ENCODE measurements around the gene DCUN1D3. TPM values are rescaled to one million over a fixed set of nuclear protein-coding genes. Genes with fewer than 3 reads are reported as not detected.
"Not testable (repeated sequence)": the region's sequence is repeated elsewhere in the genome, so short reads cannot be mapped to it uniquely, and the experiment has no call there.

The DCUN1D3 gene
- total RNA-seq, 1 experiment from 2014 or later = 17.0 TPM

- H3K27ac Mint-ChIP-seq (ENCODE audit: unreplicated experiment) = no peak overlapping the region
- H3K4me3 Mint-ChIP-seq (ENCODE audit: low read depth, unreplicated experiment) = no peak overlapping the region
- CTCF ChIA-PET = no interaction called here
- TF ChIP-seq CTCF (IDR thresholded peaks at IDR 0.05; ENCODE audit: unreplicated experiment) = no peak
- H3K27me3 Mint-ChIP-seq (ENCODE audit: unreplicated experiment) = no peaks in the 10 kb centered on the region
- H3K4me1 Mint-ChIP-seq (ENCODE audit: low read depth, unreplicated experiment) = no peaks in the 10 kb centered on the region
- H3K9me3 Mint-ChIP-seq (ENCODE audit: low read depth, unreplicated experiment) = no peaks in the 10 kb centered on the region
- no peaks in the 10 kb centered on the region for H3K36me3 Mint-ChIP-seq (ENCODE audit: insufficient read depth, unreplicated experiment)
- intact Hi-C loops (cut with micrococcal nuclease; ENCODE audit: unreplicated experiment) = no loop called here
- DNase-seq = no peak
- BruUV-seq (replicated peaks) = no TSS peak
Measured at GRCh38 chr16:20931066-20931600, 31.0 kb upstream of the DCUN1D3 start.

- BruUV-seq (replicated peaks) = no TSS peak
- no peak for TF ChIP-seq CTCF (IDR thresholded peaks at IDR 0.05; ENCODE audit: unreplicated experiment)
- H3K36me3 Mint-ChIP-seq (ENCODE audit: insufficient read depth, unreplicated experiment) = no peaks in the 10 kb centered on the region
- H3K27ac Mint-ChIP-seq (ENCODE audit: unreplicated experiment) = no peak overlapping the region
- CTCF ChIA-PET = interaction anchor here (0.5 to 0.7 kb wide), 3 partner anchors 68 to 719 kb away, joined by 3 to 4 read pairs (median 3); no protein-coding TSS in a partner anchor
- intact Hi-C loops (cut with micrococcal nuclease; ENCODE audit: unreplicated experiment) = no loop called here
- H3K27me3 Mint-ChIP-seq (ENCODE audit: unreplicated experiment) = no peaks in the 10 kb centered on the region
- H3K4me1 Mint-ChIP-seq (ENCODE audit: low read depth, unreplicated experiment) = no peaks in the 10 kb centered on the region
- no peaks in the 10 kb centered on the region for H3K9me3 Mint-ChIP-seq (ENCODE audit: low read depth, unreplicated experiment)
- H3K4me3 Mint-ChIP-seq (ENCODE audit: low read depth, unreplicated experiment) = no peak overlapping the region
- no peak for DNase-seq
Measured at GRCh38 chr16:20930365-20930690, 30.2 kb upstream of the DCUN1D3 start.

- H3K36me3 Mint-ChIP-seq (ENCODE audit: insufficient read depth, unreplicated experiment); DNase-seq; BruUV-seq (replicated peaks); H3K27me3 Mint-ChIP-seq (ENCODE audit: unreplicated experiment); intact Hi-C loops (cut with micrococcal nuclease; ENCODE audit: unreplicated experiment); H3K4me1 Mint-ChIP-seq (ENCODE audit: low read depth, unreplicated experiment); H3K9me3 Mint-ChIP-seq (ENCODE audit: low read depth, unreplicated experiment); H3K27ac Mint-ChIP-seq (ENCODE audit: unreplicated experiment); H3K4me3 Mint-ChIP-seq (ENCODE audit: low read depth, unreplicated experiment): not testable (repeated sequence)
- CTCF ChIA-PET = interaction anchor here (0.5 to 0.7 kb wide), 4 partner anchors 8 to 718 kb away, joined by 3 to 4 read pairs (median 4); no protein-coding TSS in a partner anchor
Measured at GRCh38 chr16:20929676-20930364, 29.7 kb upstream of the DCUN1D3 start.

- H3K36me3 Mint-ChIP-seq (ENCODE audit: insufficient read depth, unreplicated experiment) = no peaks in the 10 kb centered on the region
- no peak overlapping the region for H3K4me3 Mint-ChIP-seq (ENCODE audit: low read depth, unreplicated experiment)
- intact Hi-C loops (cut with micrococcal nuclease; ENCODE audit: unreplicated experiment) = no loop called here
- CTCF ChIA-PET = no interaction called here
- H3K4me1 Mint-ChIP-seq (ENCODE audit: low read depth, unreplicated experiment) = no peaks in the 10 kb centered on the region
- BruUV-seq (replicated peaks) = no TSS peak
- H3K27ac Mint-ChIP-seq (ENCODE audit: unreplicated experiment) = no peak overlapping the region
- no peak for TF ChIP-seq CTCF (IDR thresholded peaks at IDR 0.05; ENCODE audit: unreplicated experiment)
- no peak for DNase-seq
- H3K27me3 Mint-ChIP-seq (ENCODE audit: unreplicated experiment) = no peaks in the 10 kb centered on the region
- no peaks in the 10 kb centered on the region for H3K9me3 Mint-ChIP-seq (ENCODE audit: low read depth, unreplicated experiment)
Measured at GRCh38 chr16:20928774-20929411, 28.7 kb upstream of the DCUN1D3 start.

GRCh38 chr16:20925751-20926150 lies 25.6 kb upstream of the DCUN1D3 start:
- Mint-ChIP-seq H3K9me3 (ENCODE audit: low read depth, unreplicated experiment) (no peaks in the 10 kb centered on the region), H3K4me3 (ENCODE audit: low read depth, unreplicated experiment) (no peak overlapping the region), H3K27me3 (ENCODE audit: unreplicated experiment) (no peaks in the 10 kb centered on the region), H3K4me1 (ENCODE audit: low read depth, unreplicated experiment) (no peaks in the 10 kb centered on the region), H3K27ac (ENCODE audit: unreplicated experiment) (no peak overlapping the region), H3K36me3 (ENCODE audit: insufficient read depth, unreplicated experiment) (no peaks in the 10 kb centered on the region)
- intact Hi-C loops (cut with micrococcal nuclease; ENCODE audit: unreplicated experiment) = no loop called here
- CTCF ChIA-PET = no interaction called here
- DNase-seq = no peak
- no peak for TF ChIP-seq CTCF (IDR thresholded peaks at IDR 0.05; ENCODE audit: unreplicated experiment)
- no TSS peak for BruUV-seq (replicated peaks)
